Fibroblast of lung (primary cell): ENCODE data around the gene SLC45A2.

ENCODE experiments used
- EZH2 ChIP-seq: IDR thresholded peaks from 2 replicates; pipeline ENCODE4 v1.5.1; 2012; ENCODE audit warnings: low read length, control low read depth, mild to moderate bottlenecking; ENCODE audit errors: missing control alignments
- TF ChIP-seq, protein P1 (sequence below), 2 donors: IDR thresholded peaks in 1 of 2; conservative IDR thresholded peaks in 1 of 2; 1 replicate in 1 of 2; 2 replicates in 1 of 2; pipeline ENCODE4 v1.5.1; 2011 to 2012; ENCODE audit warnings: low read length in 2 of 2, control low read depth in 1 of 2, inconsistent platforms in 1 of 2, low read depth in 1 of 2, mild to moderate bottlenecking in 1 of 2

DNA sequence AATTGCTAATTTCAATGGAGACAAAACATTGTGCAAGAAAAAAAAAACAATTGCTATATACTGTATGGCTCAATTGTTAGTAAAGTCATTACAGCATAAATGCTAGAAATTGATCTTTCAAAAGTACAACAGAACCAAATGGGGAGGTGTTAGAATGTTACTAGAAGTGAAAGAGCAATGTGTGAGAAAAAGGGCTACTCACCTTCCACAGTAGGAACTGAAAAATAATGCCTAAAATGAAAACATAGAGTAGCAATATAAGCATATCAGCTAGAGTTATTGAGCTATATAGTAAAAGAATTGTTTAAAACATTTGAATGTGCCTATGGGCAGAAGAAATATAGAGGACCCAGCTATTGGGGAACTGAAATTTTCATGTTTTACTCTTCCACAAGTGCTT lies 59.2 kb downstream of the SLC45A2 start:
- TF ChIP-seq, protein P1, sequence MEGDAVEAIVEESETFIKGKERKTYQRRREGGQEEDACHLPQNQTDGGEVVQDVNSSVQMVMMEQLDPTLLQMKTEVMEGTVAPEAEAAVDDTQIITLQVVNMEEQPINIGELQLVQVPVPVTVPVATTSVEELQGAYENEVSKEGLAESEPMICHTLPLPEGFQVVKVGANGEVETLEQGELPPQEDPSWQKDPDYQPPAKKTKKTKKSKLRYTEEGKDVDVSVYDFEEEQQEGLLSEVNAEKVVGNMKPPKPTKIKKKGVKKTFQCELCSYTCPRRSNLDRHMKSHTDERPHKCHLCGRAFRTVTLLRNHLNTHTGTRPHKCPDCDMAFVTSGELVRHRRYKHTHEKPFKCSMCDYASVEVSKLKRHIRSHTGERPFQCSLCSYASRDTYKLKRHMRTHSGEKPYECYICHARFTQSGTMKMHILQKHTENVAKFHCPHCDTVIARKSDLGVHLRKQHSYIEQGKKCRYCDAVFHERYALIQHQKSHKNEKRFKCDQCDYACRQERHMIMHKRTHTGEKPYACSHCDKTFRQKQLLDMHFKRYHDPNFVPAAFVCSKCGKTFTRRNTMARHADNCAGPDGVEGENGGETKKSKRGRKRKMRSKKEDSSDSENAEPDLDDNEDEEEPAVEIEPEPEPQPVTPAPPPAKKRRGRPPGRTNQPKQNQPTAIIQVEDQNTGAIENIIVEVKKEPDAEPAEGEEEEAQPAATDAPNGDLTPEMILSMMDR (conservative IDR thresholded peaks at IDR 0.05 in 1 of 2, IDR thresholded peaks at IDR 0.05 in 1 of 2; ENCODE audit: low read depth in 1 of 2, low read length in 2 of 2), result no peak
- no peak for TF ChIP-seq EZH2
